MCF 10A (cell line): ENCODE results near the gene TMEM130. TPM values are rescaled to one million over a fixed set of nuclear protein-coding genes. Genes with fewer than 3 reads are reported as not detected.
"Not testable (repeated sequence)": the region's sequence is repeated elsewhere in the genome, so short reads cannot be mapped to it uniquely, and the experiment has no call there.

Source experiments
- BruUV-seq: library from RNA; stranded (reverse); fragments of 400-500 nt; replicated peaks from 2 replicates; lab custom pipeline; 2021; lab: Mats Ljungman, UMichigan
- CTCF ChIA-PET: fragments of 300-600 bp; sonication (Branson Sonifier 250); formaldehyde crosslinking; extraction: SDS; loops from one replicate; lab custom pipeline; 2021; ENCODE audit warnings: antibody characterized with exemption, inconsistent platforms; lab: Yijun Ruan, JAX
- POLR2A ChIA-PET: fragments of 300-600, 350-650 bp; sonication (Branson Sonifier 250); formaldehyde crosslinking; extraction: SDS; loops from one replicate; lab custom pipeline; 2020; ENCODE audit warnings: antibody characterized with exemption, inconsistent platforms; lab: Yijun Ruan, JAX
- DNase-seq: peaks from one replicate; pipeline ENCODE4 v3.0.0-alpha.2; 2018; ENCODE audit not compliant: unreplicated experiment
- H3K27ac Mint-ChIP-seq: one replicate; pipeline ENCODE4 v1.8.0; 2022; ENCODE audit warnings: mild to moderate bottlenecking, low read depth, mixed read lengths; ENCODE audit not compliant: unreplicated experiment
- H3K27me3 Mint-ChIP-seq: one replicate; pipeline ENCODE4 v1.8.0; 2022; ENCODE audit warnings: mixed read lengths; ENCODE audit not compliant: insufficient read depth, unreplicated experiment
- H3K36me3 Mint-ChIP-seq: one replicate; pipeline ENCODE4 v1.8.0; 2022; ENCODE audit warnings: mild to moderate bottlenecking, moderate library complexity, mixed read lengths; ENCODE audit not compliant: insufficient read depth, unreplicated experiment
- H3K4me1 Mint-ChIP-seq: one replicate; pipeline ENCODE4 v1.8.0; 2022; ENCODE audit warnings: mixed read lengths; ENCODE audit not compliant: insufficient read depth, unreplicated experiment
- H3K4me3 Mint-ChIP-seq: one replicate; pipeline ENCODE4 v1.8.0; 2022; ENCODE audit warnings: mild to moderate bottlenecking, moderate library complexity, mixed read lengths; ENCODE audit not compliant: unreplicated experiment
- H3K9me3 Mint-ChIP-seq: one replicate; pipeline ENCODE4 v1.8.0; 2022; ENCODE audit warnings: mixed read lengths; ENCODE audit not compliant: unreplicated experiment
- CTCF ChIP-seq: fragments of 200-600 bp; IDR thresholded peaks from one replicate; pipeline ENCODE4 v1.8.0; 2022; ENCODE audit warnings: antibody characterized with exemption, mild to moderate bottlenecking; ENCODE audit not compliant: unreplicated experiment
- intact Hi-C: fragments of 100-400 bp; cut with micrococcal nuclease; formaldehyde crosslinking; loops from 2 replicates; pipeline ENCODE4 v1.14.1; 2022
- total RNA-seq: library from RNA; stranded (reverse); gene quantifications from 2 replicates; pipeline ENCODE4 v1.2.3, GENCODE V29; 2022

The TMEM130 gene
- total RNA-seq, 1 experiment from 2014 or later: not detected

- POLR2A ChIA-PET: interaction anchor here (0.9 kb wide), 1 partner anchor 25 kb away, joined by 3 read pairs; no protein-coding TSS in a partner anchor
- CTCF ChIA-PET: interaction anchor here (0.6 to 1.6 kb wide), 4 partner anchors 36 to 413 kb away, joined by 3 to 5 read pairs (median 3); no protein-coding TSS in a partner anchor
These were observed 7.3 kb upstream of the TMEM130 start for GRCh38 chr7:98877146-98877545.

GRCh38 chr7:98875501-98875900 is 5.7 kb upstream of the TMEM130 start:
- intact Hi-C loops: no loop called here
- no peak overlapping the region for H3K27ac Mint-ChIP-seq
- no peak for DNase-seq
- H3K9me3 Mint-ChIP-seq: no peaks in the 10 kb centered on the region
- BruUV-seq: no TSS peak
- H3K4me3 Mint-ChIP-seq: no peak overlapping the region
- no peak for TF ChIP-seq CTCF
- H3K4me1 Mint-ChIP-seq: no peaks in the 10 kb centered on the region
- H3K36me3 Mint-ChIP-seq: no peaks in the 10 kb centered on the region
- ChIA-PET CTCF (no interaction called here), POLR2A (no interaction called here)
- H3K27me3 Mint-ChIP-seq: no peaks in the 10 kb centered on the region

More at GRCh38 chr7:98877146-98877545, 7.3 kb upstream of the TMEM130 start:
- no peak for DNase-seq
- no peaks in the 10 kb centered on the region for H3K9me3 Mint-ChIP-seq
- H3K27ac Mint-ChIP-seq: no peak overlapping the region
- intact Hi-C loops: no loop called here
- no peak for TF ChIP-seq CTCF
- H3K4me3 Mint-ChIP-seq: no peak overlapping the region
- H3K27me3 Mint-ChIP-seq: no peaks in the 10 kb centered on the region
- H3K4me1 Mint-ChIP-seq: no peaks in the 10 kb centered on the region
- BruUV-seq: no TSS peak
- peaks cover 11% of the 10 kb centered on the region for H3K36me3 Mint-ChIP-seq

GRCh38 chr7:98874942-98875341 is 5.1 kb upstream of the TMEM130 start:
- Mint-ChIP-seq H3K27ac (no peak overlapping the region), H3K36me3 (no peaks in the 10 kb centered on the region), H3K4me3 (no peak overlapping the region), H3K27me3 (no peaks in the 10 kb centered on the region), H3K9me3 (no peaks in the 10 kb centered on the region), H3K4me1 (no peaks in the 10 kb centered on the region)
- CTCF ChIA-PET: no interaction called here
- DNase-seq: no peak
- no TSS peak for BruUV-seq
- POLR2A ChIA-PET: no interaction called here
- intact Hi-C loops: no loop called here
- TF ChIP-seq CTCF: no peak

GRCh38 chr7:98873610-98874009 is 3.8 kb upstream of the TMEM130 start:
- H3K27me3 Mint-ChIP-seq, H3K4me3 Mint-ChIP-seq, H3K4me1 Mint-ChIP-seq, H3K27ac Mint-ChIP-seq, H3K36me3 Mint-ChIP-seq, POLR2A ChIA-PET, CTCF ChIA-PET, BruUV-seq, H3K9me3 Mint-ChIP-seq, DNase-seq, intact Hi-C loops: not testable (repeated sequence)
